Ovary (tissue), 9 donors: ENCODE data around the gene TIMP2. TPM values are rescaled to one million over a fixed set of nuclear protein-coding genes. Genes with fewer than 3 reads are reported as not detected.

Experiments
- DNase-seq, 5 donors: peaks; one replicate each; pipeline ENCODE4 v3.0.0-alpha.2; 2019 to 2020
- H3K27ac ChIP-seq, 2 donors: fragments of 200-600 bp; one replicate each; pipeline versions ENCODE4 v1.5.1 to v1.8.0; 2019 to 2022
- H3K27me3 ChIP-seq: fragments of 200-600 bp; one replicate; pipeline ENCODE4 v1.8.0; 2022
- H3K36me3 ChIP-seq: fragments of 200-600 bp; sonication (generic); one replicate; pipeline ENCODE4 v1.5.1; 2019
- H3K4me1 ChIP-seq: one replicate; pipeline ENCODE4 v1.8.1; 2013; ENCODE audit warnings: mild to moderate bottlenecking, moderate library complexity; ENCODE audit not compliant: insufficient read depth
- H3K4me3 ChIP-seq: fragments of 200-600 bp; sonication (generic); one replicate; pipeline ENCODE4 v1.5.1; 2017
- H3K9me3 ChIP-seq, 2 donors: fragments of 200-600 bp in 1 of 2; sonication (generic) in 1 of 2; one replicate each; pipeline versions ENCODE4 v1.5.1 to v1.8.1; 2013 to 2019; ENCODE audit warnings: mild to moderate bottlenecking in 1 of 2, moderate library complexity in 1 of 2
- EP300 ChIP-seq: sonication (generic); formaldehyde crosslinking; IDR thresholded peaks from one replicate; pipeline ENCODE4 v1.6.1; 2017; ENCODE audit warnings: antibody characterized with exemption
- POLR2A ChIP-seq: fragments of 450-650 bp; IDR thresholded peaks from one replicate; pipeline ENCODE4 v1.6.1; 2017; ENCODE audit warnings: antibody characterized with exemption, mild to moderate bottlenecking, moderate library complexity
- whole genome bisulfite sequencing, 3 donors: extraction: QIAGEN DNeasy Blood & Tissue Kit in 1 of 3; methylation state at CpG; one replicate each; pipeline versions ENCODE4 v1.1.5 to v1.1.7; 2013 to 2017; 5-methylcytosine and 5-hydroxymethylcytosine counted together
- intact Hi-C, 4 donors: fragments of 100-400 bp; cut with DNase I; formaldehyde crosslinking; loops; one replicate each; pipeline versions ENCODE4 v1.11.0 to v1.15.1; 2022 to 2023
- polyA plus RNA-seq, 2 donors: library from polyadenylated mRNA; stranded (reverse); fragments of 200-250 nt in 1 of 2; fragments of 350-450 nt in 1 of 2; fragmentation: Illumina TruSeq in 1 of 2; extraction: RNeasy Lipid Tissue Mini Kit (QIAGEN cat#74804) in 1 of 2; gene quantifications; one replicate each; pipeline ENCODE4 v1.2.3, GENCODE V29; 2013 to 2014
- total RNA-seq, 7 donors: library from RNA; depleted of rRNA in 2 of 7; stranded (reverse); fragments of >200 nt in 2 of 7; fragmentation: NEBNext Ultra II Directional in 3 of 7; extraction: Animal tissue kit (Norgen Biotek cat#: 25700) in 3 of 7; gene quantifications; one replicate each; pipeline versions ENCODE4 v1.1.0 to v1.2.4, GENCODE V29; 2016 to 2023
- TF ChIP-seq, protein P1 (sequence below), 3 donors: fragments of 450-650 bp in 2 of 3; fragments of 200-600 bp in 1 of 3; IDR thresholded peaks; one replicate each; pipeline versions ENCODE4 v1.5.1 to v1.8.0; 2016 to 2022; ENCODE audit warnings: antibody characterized with exemption in 3 of 3, mild to moderate bottlenecking in 1 of 3
- donor health status: DM: no; HTN: no; CAD: no; lungs with moderate emphysema.
- donor health status: DM: no; HTN: no; CAD: no.
- donor health status: Bipolar disorder and iron deficiency.
- donor health status: DM: yes; HTN: yes; CAD: no.
- donor health status: DM: no; HTN: no; CAD: no.
- donor health status: DM: yes; HTN: yes; CAD: no.

Gene TIMP2
- total and polyA plus RNA-seq, 9 donors, result 221 to 1,422 (median 693) TPM

DNA sequence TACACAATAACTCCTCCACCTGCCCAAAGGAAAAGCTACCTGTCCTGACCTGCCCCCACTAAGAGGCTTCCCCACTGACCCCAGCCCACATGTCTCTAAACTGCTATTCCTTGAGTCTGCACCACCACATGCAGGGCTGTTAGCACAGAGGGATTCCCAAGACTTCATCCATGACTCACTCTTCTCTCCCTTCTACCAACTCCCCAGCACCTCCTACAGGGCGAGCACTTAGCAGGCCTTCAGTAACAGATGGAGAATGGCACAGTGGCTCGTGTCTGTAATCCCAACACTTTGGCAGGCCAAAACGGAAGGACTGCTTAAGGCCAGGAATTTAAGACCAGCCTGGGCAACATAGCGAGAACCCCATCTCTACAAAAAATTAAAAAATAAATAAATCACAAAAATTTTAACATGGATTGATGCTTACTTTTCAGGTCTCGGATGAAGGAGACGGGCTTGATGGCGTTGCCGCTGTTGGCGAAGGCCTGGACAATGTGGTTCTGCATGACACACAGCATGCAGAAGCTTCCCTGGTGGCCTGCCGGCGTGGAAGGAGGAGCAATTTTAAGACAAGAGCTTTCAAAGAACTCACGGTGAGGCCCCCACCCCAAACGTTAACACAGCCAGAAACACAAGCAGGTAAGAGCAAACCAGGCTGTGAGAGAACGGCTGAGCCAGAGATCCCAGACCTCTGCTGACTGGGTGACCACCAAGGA, 96.6 kb downstream of the TIMP2 start:
- intact Hi-C loops, result no loop called here
- TF ChIP-seq POLR2A (no peak), EP300 (no peak)
- TF ChIP-seq, protein P1, sequence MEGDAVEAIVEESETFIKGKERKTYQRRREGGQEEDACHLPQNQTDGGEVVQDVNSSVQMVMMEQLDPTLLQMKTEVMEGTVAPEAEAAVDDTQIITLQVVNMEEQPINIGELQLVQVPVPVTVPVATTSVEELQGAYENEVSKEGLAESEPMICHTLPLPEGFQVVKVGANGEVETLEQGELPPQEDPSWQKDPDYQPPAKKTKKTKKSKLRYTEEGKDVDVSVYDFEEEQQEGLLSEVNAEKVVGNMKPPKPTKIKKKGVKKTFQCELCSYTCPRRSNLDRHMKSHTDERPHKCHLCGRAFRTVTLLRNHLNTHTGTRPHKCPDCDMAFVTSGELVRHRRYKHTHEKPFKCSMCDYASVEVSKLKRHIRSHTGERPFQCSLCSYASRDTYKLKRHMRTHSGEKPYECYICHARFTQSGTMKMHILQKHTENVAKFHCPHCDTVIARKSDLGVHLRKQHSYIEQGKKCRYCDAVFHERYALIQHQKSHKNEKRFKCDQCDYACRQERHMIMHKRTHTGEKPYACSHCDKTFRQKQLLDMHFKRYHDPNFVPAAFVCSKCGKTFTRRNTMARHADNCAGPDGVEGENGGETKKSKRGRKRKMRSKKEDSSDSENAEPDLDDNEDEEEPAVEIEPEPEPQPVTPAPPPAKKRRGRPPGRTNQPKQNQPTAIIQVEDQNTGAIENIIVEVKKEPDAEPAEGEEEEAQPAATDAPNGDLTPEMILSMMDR (IDR thresholded peaks at IDR 0.05), result no peak
- Histone ChIP-seq H3K4me1 (no peaks in the 10 kb centered on the region), H3K9me3 (no peaks in the 10 kb centered on the region), H3K4me3 (no peak overlapping the region), H3K27me3 (no peaks in the 10 kb centered on the region), H3K27ac (no peak overlapping the region), H3K36me3 (no peaks in the 10 kb centered on the region)
- WGBS, 3 donors, result 87 to 90% (median 88%) methylated on average over 14 of the region's 14 CpGs
- DNase-seq, result peak in 1 of 5 donors; percentile 21

DNA sequence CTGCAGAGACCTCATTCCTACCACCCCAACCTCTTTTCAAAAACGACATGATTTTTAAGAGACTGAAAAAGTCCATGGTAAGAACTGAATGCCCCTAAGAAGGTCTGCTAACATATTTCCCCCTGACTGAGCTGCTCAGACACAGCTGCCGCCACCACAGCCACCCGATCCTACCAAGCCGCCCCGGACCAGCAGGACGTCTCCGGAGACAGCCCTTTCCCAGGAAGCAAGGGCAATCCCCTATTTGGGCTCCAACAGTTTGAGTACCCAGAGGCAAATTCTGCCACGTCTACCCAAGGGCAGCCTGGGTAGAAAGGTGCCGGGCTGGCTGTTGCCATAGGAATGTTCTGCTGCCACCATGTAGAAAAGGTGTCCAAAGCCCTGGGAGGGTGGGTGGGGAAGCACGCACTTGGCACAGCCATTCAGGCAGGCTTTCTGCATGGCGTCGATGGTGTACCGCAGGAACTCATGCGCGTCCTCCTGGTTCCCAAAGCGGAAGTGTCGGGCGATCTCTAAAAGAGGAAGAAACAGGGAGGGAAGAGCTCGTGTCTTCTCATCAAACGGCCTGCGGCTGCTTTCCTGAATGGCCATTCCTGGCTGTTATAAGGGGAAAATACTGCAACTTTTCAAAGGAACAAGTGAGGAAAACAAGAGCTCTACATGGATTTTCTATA, 98.2 kb downstream of the TIMP2 start:
- no peaks in the 10 kb centered on the region for H3K9me3 ChIP-seq
- TF ChIP-seq, protein P1 (IDR thresholded peaks at IDR 0.05), result no peak
- no peak for TF ChIP-seq EP300
- no peak for TF ChIP-seq POLR2A
- no peak overlapping the region for H3K4me3 ChIP-seq
- no peaks in the 10 kb centered on the region for H3K27me3 ChIP-seq
- H3K36me3 ChIP-seq, result no peaks in the 10 kb centered on the region
- H3K27ac ChIP-seq, result no peak overlapping the region
- no peaks in the 10 kb centered on the region for H3K4me1 ChIP-seq
- 91% methylated on average over 21 of the region's 21 CpGs for WGBS, 3 donors
- peak in 1 of 5 donors; percentile 29 for DNase-seq
- intact Hi-C loops, result no loop called here

DNA sequence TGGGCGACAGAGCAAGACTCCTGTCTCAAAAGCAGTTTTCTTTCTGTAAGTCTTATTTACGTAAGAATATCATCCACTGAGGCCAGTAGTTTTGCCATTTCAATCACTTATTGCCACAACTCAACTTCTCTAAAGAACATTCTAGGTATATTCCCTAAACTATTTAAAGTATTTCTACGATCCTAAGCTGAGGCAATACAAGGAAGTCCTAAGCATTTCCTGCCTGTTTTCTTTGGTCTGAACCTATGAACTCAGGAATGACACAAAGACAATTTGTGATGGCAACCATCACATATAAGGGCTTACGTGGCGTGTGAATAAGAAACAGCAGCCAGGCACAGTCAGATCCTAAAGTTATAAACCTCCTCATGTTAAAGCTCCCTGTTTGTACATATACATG, 98.8 kb downstream of the TIMP2 start:
- intact Hi-C loops, result no loop called here
- DNase-seq, result no peak
- Histone ChIP-seq H3K4me3 (no peak overlapping the region), H3K36me3 (no peaks in the 10 kb centered on the region), H3K9me3 (no peaks in the 10 kb centered on the region), H3K4me1 (no peaks in the 10 kb centered on the region), H3K27ac (no peak overlapping the region), H3K27me3 (no peaks in the 10 kb centered on the region)
- 93 to 98% (median 93%) methylated on average over 5 of the region's 5 CpGs for WGBS, 3 donors
- TF ChIP-seq, protein P1 (IDR thresholded peaks at IDR 0.05), result no peak
- TF ChIP-seq POLR2A (no peak), EP300 (no peak)

DNA sequence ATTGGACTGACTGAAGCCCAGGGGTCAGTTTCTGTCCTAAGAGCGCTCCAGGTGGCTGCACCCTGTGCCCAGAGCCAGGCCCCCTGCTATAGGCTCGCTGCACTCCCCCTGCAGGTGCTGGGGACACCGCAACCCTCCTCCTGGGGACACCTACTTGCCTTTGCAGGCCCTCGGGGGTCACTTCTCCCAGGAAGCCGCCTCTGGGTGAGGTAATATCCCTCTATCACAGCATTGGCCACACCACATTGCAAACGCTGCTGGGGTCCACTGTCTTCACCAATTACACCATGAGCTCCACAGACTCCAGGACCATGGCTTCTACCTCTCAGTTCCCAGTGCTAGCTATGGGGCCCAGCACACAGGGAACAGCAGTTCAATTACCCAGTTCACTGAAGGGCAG, 99.5 kb downstream of the TIMP2 start:
- WGBS, 3 donors, result 92 to 97% (median 95%) methylated on average over 6 of the region's 6 CpGs
- H3K27ac ChIP-seq, result no peak overlapping the region
- H3K4me1 ChIP-seq, result no peaks in the 10 kb centered on the region
- H3K4me3 ChIP-seq, result no peak overlapping the region
- TF ChIP-seq, protein P1 (IDR thresholded peaks at IDR 0.05), result no peak
- TF ChIP-seq POLR2A, result no peak
- TF ChIP-seq EP300, result no peak
- intact Hi-C loops, result no loop called here
- H3K9me3 ChIP-seq, result no peaks in the 10 kb centered on the region
- peak in 1 of 5 donors; percentile 23 for DNase-seq
- H3K27me3 ChIP-seq, result no peaks in the 10 kb centered on the region
- H3K36me3 ChIP-seq, result no peaks in the 10 kb centered on the region
